Mesendoderm (in vitro differentiated cells): Measurements from ENCODE around the gene OR2T2.
"Not testable (repeated sequence)": the region's sequence is repeated elsewhere in the genome, so short reads cannot be mapped to it uniquely, and the experiment has no call there.

ENCODE experiments used
- DNase-seq: peaks from one replicate; pipeline ENCODE4 v3.0.0; 2013
- H2AK5ac ChIP-seq: 2 replicates; pipeline ENCODE4 v1.6.1; 2013; ENCODE audit warnings: low read length, inconsistent platforms
- H2BK120ac ChIP-seq: 2 replicates; pipeline ENCODE4 v1.6.1; 2013; ENCODE audit warnings: low read depth, mild to moderate bottlenecking, low read length, moderate library complexity, mixed read lengths
- H2BK15ac ChIP-seq: replicated peaks from 2 replicates; pipeline ENCODE4 v1.6.1; 2013; ENCODE audit warnings: low read depth, mild to moderate bottlenecking, moderate library complexity
- H2BK5ac ChIP-seq: 2 replicates; pipeline ENCODE4 v1.6.1; 2013; ENCODE audit warnings: low read length, inconsistent platforms
- H3K18ac ChIP-seq: 2 replicates; pipeline ENCODE4 v1.6.1; 2013; ENCODE audit warnings: mild to moderate bottlenecking, low read length, mixed read lengths
- H3K23ac ChIP-seq: one replicate; pipeline ENCODE4 v1.6.1; 2013; ENCODE audit warnings: low read length
- H3K27ac ChIP-seq: 2 replicates; pipeline ENCODE4 v1.5.1; 2013; ENCODE audit warnings: low read depth, mild to moderate bottlenecking, inconsistent platforms, low read length, moderate library complexity
- H3K27me3 ChIP-seq: 2 replicates; pipeline ENCODE4 v1.6.1; 2013; ENCODE audit warnings: low read length, control low read depth, mild to moderate bottlenecking, inconsistent platforms; ENCODE audit not compliant: insufficient read depth, poor library complexity
- H3K36me3 ChIP-seq: 2 replicates; pipeline ENCODE4 v1.6.1; 2013; ENCODE audit warnings: low read length, inconsistent platforms; ENCODE audit not compliant: control insufficient read depth, insufficient read depth
- H3K4ac ChIP-seq: one replicate; pipeline ENCODE4 v1.6.1; 2013; ENCODE audit warnings: low read depth, mild to moderate bottlenecking, low read length, moderate library complexity
- H3K4me1 ChIP-seq: 2 replicates; pipeline ENCODE4 v1.6.1; 2013; ENCODE audit warnings: low read depth, low read length, inconsistent platforms; ENCODE audit not compliant: control insufficient read depth
- H3K4me2 ChIP-seq: 2 replicates; pipeline ENCODE4 v1.6.1; 2013; ENCODE audit warnings: low read length
- H3K4me3 ChIP-seq: 2 replicates; pipeline ENCODE4 v1.5.1; 2013; ENCODE audit warnings: mild to moderate bottlenecking, low read length
- H3K56ac ChIP-seq: one replicate; pipeline ENCODE4 v1.6.1; 2013; ENCODE audit warnings: low read length
- H3K79me1 ChIP-seq: 2 replicates; pipeline ENCODE4 v1.6.1; 2013; ENCODE audit warnings: low read length, inconsistent platforms
- H3K79me2 ChIP-seq: 2 replicates; pipeline ENCODE4 v1.6.1; 2013; ENCODE audit warnings: mild to moderate bottlenecking, low read length; ENCODE audit not compliant: control insufficient read depth, insufficient read depth
- H3K9ac ChIP-seq: 2 replicates; pipeline ENCODE4 v1.6.1; 2013; ENCODE audit warnings: low read length, inconsistent platforms
- H4K5ac ChIP-seq: one replicate; pipeline ENCODE4 v1.6.1; 2013; ENCODE audit warnings: low read length
- H4K8ac ChIP-seq: one replicate; pipeline ENCODE4 v1.6.1; 2013; ENCODE audit warnings: low read depth, mild to moderate bottlenecking, control low read depth, low read length, moderate library complexity
- whole genome bisulfite sequencing: extraction: QIAGEN DNeasy Blood & Tissue Kit; methylation state at CpG from one replicate; pipeline ENCODE4 v1.1.7; 2013; ENCODE audit warnings: low lambda C conversion rate, missing lambda C conversion rate; ENCODE audit not compliant: insufficient coverage; ENCODE audit errors: extremely low coverage; 5-methylcytosine and 5-hydroxymethylcytosine counted together

Gene OR2T2

GRCh38 chr1:248417854-248418253, 27.6 kb upstream of the OR2T2 start:
- H4K5ac ChIP-seq, result no peak overlapping the region

DNA sequence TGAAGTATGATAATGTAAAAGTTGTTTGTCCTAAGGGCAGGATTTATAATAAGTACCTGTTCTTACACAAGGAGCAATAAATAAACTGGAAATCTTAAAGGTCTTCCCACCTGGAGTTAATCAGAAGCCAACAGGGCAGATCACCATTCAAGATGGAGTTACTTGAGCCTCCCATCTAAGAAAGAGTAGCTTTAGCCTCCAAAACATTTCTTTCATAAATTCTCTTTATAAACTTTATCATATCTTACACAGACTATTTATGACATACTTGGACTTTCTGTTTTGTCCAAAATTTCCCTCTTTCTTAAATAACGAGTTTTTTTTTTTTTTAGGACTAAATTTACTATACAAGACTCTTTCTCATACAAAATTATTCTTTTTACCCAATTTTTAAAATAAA, 24.1 kb upstream of the OR2T2 start:
- no peaks in the 10 kb centered on the region for H3K27me3 ChIP-seq
- H3K18ac ChIP-seq, result no peak overlapping the region
- no peak overlapping the region for H2BK120ac ChIP-seq
- no peak overlapping the region for H2AK5ac ChIP-seq
- H3K4me3 ChIP-seq, result no peak overlapping the region
- no peak overlapping the region for H4K5ac ChIP-seq
- no peaks in the 10 kb centered on the region for H3K36me3 ChIP-seq
- H2BK5ac ChIP-seq, result no peak overlapping the region
- no peak overlapping the region for H2BK15ac ChIP-seq
- H3K23ac ChIP-seq, result no peak overlapping the region
- H4K8ac ChIP-seq, result no peak overlapping the region
- no peak overlapping the region for H3K4me2 ChIP-seq
- peak; percentile 39 for DNase-seq
- no peaks in the 10 kb centered on the region for H3K79me2 ChIP-seq
- H3K9ac ChIP-seq, result no peak overlapping the region
- no peaks in the 10 kb centered on the region for H3K79me1 ChIP-seq
- H3K4me1 ChIP-seq, result no peaks in the 10 kb centered on the region
- H3K4ac ChIP-seq, result no peak overlapping the region
- no CpG with 5 or more reads among the region's 1 CpG for WGBS
- no peak overlapping the region for H3K56ac ChIP-seq
- H3K27ac ChIP-seq, result no peak overlapping the region

More at GRCh38 chr1:248417854-248418253, 27.6 kb upstream of the OR2T2 start:
- no peak overlapping the region for H3K27ac ChIP-seq
- no peak overlapping the region for H3K4me2 ChIP-seq
- no peak overlapping the region for H2BK120ac ChIP-seq
- no peak for DNase-seq
- H3K4me3 ChIP-seq, result no peak overlapping the region
- no peak overlapping the region for H2BK5ac ChIP-seq
- H3K4ac ChIP-seq, result no peak overlapping the region
- H2AK5ac ChIP-seq, result no peak overlapping the region
- no CpG with 5 or more reads among the region's 2 CpGs for WGBS
- H3K18ac ChIP-seq, result no peak overlapping the region
- H3K9ac ChIP-seq, result no peak overlapping the region
- H3K27me3 ChIP-seq, result no peaks in the 10 kb centered on the region
- no peaks in the 10 kb centered on the region for H3K4me1 ChIP-seq
- no peaks in the 10 kb centered on the region for H3K79me1 ChIP-seq
- no peak overlapping the region for H3K23ac ChIP-seq
- no peak overlapping the region for H3K56ac ChIP-seq
- no peaks in the 10 kb centered on the region for H3K79me2 ChIP-seq
- no peak overlapping the region for H4K8ac ChIP-seq
- H3K36me3 ChIP-seq, result no peaks in the 10 kb centered on the region
- H2BK15ac ChIP-seq, result no peak overlapping the region

GRCh38 chr1:248427526-248428191, 17.8 kb upstream of the OR2T2 start:
- not testable (repeated sequence) for H3K4me2 ChIP-seq, H3K36me3 ChIP-seq, H2BK5ac ChIP-seq, H4K8ac ChIP-seq, H3K27me3 ChIP-seq, H3K9ac ChIP-seq, H3K4me1 ChIP-seq, H3K18ac ChIP-seq, H3K79me1 ChIP-seq, H3K56ac ChIP-seq, H2BK15ac ChIP-seq, H3K27ac ChIP-seq, H3K4ac ChIP-seq, H3K23ac ChIP-seq, DNase-seq, H2AK5ac ChIP-seq, H3K4me3 ChIP-seq, H3K79me2 ChIP-seq, H2BK120ac ChIP-seq, H4K5ac ChIP-seq
- WGBS, result no CpG with 5 or more reads among the region's 3 CpGs

DNA sequence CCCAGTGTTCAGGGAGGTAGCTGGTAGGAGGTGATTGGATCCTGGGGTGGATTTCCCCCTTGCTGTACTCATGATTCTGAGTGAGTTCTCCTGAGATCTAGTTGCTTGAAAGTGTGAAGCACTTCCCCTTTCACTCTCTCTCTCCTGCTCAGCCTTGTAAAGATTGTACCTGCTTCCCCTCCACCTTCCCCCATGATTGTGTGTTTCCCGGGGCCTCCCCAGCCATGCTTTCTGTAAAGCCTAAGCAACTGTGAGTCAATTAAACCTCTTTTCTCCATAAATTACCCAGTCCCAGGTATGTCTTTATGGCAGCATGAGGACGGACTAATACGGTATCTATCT, 17.3 kb upstream of the OR2T2 start:
- H2BK120ac ChIP-seq, H3K23ac ChIP-seq, H3K27me3 ChIP-seq, H3K56ac ChIP-seq, H3K18ac ChIP-seq, H3K4me2 ChIP-seq, H3K4me1 ChIP-seq, H3K79me2 ChIP-seq, H2AK5ac ChIP-seq, H3K4me3 ChIP-seq, H3K79me1 ChIP-seq, H4K8ac ChIP-seq, H3K4ac ChIP-seq, H3K9ac ChIP-seq, H2BK5ac ChIP-seq, DNase-seq, H4K5ac ChIP-seq, H3K27ac ChIP-seq, H3K36me3 ChIP-seq, H2BK15ac ChIP-seq: not testable (repeated sequence)
- WGBS, result no CpG with 5 or more reads among the region's 3 CpGs

DNA sequence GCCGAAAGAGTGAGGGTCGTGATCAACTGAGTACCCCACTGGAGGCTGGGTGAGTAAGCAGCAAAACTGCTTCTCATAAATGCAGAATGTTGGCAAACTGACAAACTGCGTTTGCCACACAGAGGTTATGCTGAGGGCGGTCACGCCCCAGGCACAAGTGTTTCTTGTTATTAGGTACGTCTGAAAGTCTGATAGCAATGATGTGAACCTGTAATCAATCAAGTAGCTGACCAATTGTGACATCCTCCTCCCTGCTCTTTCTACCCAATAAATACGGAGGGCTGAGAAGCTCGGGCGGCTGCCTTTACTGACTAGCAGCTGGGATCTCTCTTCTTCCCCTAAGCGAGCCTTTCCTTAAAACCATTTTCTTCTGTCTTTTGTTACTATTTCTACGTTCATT, 13.8 kb upstream of the OR2T2 start:
- not testable (repeated sequence) for H3K27me3 ChIP-seq, H3K4me1 ChIP-seq, H2BK5ac ChIP-seq, DNase-seq, H3K79me2 ChIP-seq, H3K4me3 ChIP-seq, H4K5ac ChIP-seq, H3K56ac ChIP-seq, H3K23ac ChIP-seq, H2AK5ac ChIP-seq, H3K9ac ChIP-seq, H3K79me1 ChIP-seq, H4K8ac ChIP-seq, H3K36me3 ChIP-seq, H3K4ac ChIP-seq, H3K18ac ChIP-seq, H3K4me2 ChIP-seq, H2BK120ac ChIP-seq, H3K27ac ChIP-seq, H2BK15ac ChIP-seq
- WGBS, result no CpG with 5 or more reads among the region's 11 CpGs

DNA sequence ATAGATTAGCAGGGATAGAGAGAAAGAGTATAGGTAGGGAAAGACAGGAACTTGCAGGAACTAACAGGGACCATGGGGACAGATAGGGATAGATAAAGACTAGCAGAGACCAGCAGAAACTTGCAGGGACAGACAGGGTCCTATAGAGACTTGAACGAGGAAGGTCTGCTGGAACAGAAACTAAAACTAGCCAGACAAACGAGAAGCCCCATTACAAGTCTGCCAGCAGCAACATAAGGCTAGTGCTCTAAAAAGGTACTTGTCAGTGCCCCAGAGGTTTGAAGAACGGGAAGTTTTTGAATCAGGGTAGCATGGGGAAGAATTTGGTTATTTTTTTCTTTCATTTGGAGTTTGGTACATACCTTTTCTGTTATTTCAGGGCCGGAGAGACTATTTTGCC, 13.2 kb upstream of the OR2T2 start:
- not testable (repeated sequence) for H3K79me1 ChIP-seq, H3K4me3 ChIP-seq, DNase-seq, H3K23ac ChIP-seq, H3K56ac ChIP-seq, H3K79me2 ChIP-seq, H3K4me2 ChIP-seq, H3K18ac ChIP-seq, H2BK5ac ChIP-seq, H3K27me3 ChIP-seq, H4K8ac ChIP-seq, H3K27ac ChIP-seq, H4K5ac ChIP-seq, H3K4me1 ChIP-seq, H2BK15ac ChIP-seq, H3K9ac ChIP-seq, H2BK120ac ChIP-seq, H3K4ac ChIP-seq, H3K36me3 ChIP-seq, H2AK5ac ChIP-seq
- no CpG with 5 or more reads among the region's 4 CpGs for WGBS
